Stimulated activated CD4-positive, alpha-beta T cell treated with anti-CD3 and anti-CD28 coated beads, Interleukin-4, amount 100 ng/mL, for 48 hours (primary cell): ENCODE data around the gene KISS1.
"Not testable (repeated sequence)": the region's sequence is repeated elsewhere in the genome, so short reads cannot be mapped to it uniquely, and the experiment has no call there.

Source experiments
- DNase-seq, 2 donors: peaks; one replicate each; pipeline ENCODE4 v3.0.0-alpha.2; 2020; ENCODE audit warnings: low read depth in 2 of 2

KISS1 gene

GRCh38 chr1:204196068-204196795 is at the start of gene KISS1:
TSS of gene KISS1 (minus strand) at chr1:204196491. CDS start at chr1:204192876, 3,615 bp downstream.
- no peak for DNase-seq

GRCh38 chr1:204242920-204243319 is 46.6 kb upstream of the KISS1 start:
- DNase-seq, result no peak

GRCh38 chr1:204241914-204242313 is 45.6 kb upstream of the KISS1 start:
- DNase-seq, result no peak

GRCh38 chr1:204241050-204241449 is 44.8 kb upstream of the KISS1 start:
- no peak for DNase-seq

- no peak for DNase-seq
These were observed 43.9 kb upstream of the KISS1 start for GRCh38 chr1:204240233-204240632.

- DNase-seq, result not testable (repeated sequence)
These were observed 43.1 kb upstream of the KISS1 start for GRCh38 chr1:204239401-204239800.

DNA sequence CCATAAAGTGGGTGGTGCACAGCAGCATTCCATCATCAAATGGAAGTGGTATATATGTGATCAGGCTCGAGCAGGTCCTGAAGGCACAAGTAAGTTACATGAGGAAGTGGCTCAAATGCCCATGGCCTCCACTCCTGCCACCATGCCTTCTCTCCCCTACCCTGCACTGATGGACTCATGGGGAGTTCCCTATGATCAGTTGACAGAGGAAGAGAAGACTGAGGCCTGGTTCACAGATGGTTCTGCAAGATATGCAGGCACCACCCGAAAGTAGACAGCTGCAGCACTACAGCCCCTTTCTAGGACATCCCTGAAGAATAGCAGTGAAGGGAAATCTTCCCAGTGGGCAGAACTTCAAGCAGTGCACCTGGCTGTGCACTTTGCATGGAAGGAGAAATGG is 42.2 kb upstream of the KISS1 start:
- not testable (repeated sequence) for DNase-seq

- DNase-seq, result not testable (repeated sequence)
These were observed 41.2 kb upstream of the KISS1 start for GRCh38 chr1:204237515-204237914.

- no peak for DNase-seq
These were observed 36.2 kb upstream of the KISS1 start for GRCh38 chr1:204232526-204232925.

GRCh38 chr1:204230211-204230610 is 33.9 kb upstream of the KISS1 start:
- no peak for DNase-seq

- DNase-seq, result no peak
These were observed 32.6 kb upstream of the KISS1 start for GRCh38 chr1:204228896-204229295.

GRCh38 chr1:204227996-204228785 is 31.9 kb upstream of the KISS1 start:
- no peak for DNase-seq

- no peak for DNase-seq
These were observed 31.1 kb upstream of the KISS1 start for GRCh38 chr1:204227351-204227750.

DNA sequence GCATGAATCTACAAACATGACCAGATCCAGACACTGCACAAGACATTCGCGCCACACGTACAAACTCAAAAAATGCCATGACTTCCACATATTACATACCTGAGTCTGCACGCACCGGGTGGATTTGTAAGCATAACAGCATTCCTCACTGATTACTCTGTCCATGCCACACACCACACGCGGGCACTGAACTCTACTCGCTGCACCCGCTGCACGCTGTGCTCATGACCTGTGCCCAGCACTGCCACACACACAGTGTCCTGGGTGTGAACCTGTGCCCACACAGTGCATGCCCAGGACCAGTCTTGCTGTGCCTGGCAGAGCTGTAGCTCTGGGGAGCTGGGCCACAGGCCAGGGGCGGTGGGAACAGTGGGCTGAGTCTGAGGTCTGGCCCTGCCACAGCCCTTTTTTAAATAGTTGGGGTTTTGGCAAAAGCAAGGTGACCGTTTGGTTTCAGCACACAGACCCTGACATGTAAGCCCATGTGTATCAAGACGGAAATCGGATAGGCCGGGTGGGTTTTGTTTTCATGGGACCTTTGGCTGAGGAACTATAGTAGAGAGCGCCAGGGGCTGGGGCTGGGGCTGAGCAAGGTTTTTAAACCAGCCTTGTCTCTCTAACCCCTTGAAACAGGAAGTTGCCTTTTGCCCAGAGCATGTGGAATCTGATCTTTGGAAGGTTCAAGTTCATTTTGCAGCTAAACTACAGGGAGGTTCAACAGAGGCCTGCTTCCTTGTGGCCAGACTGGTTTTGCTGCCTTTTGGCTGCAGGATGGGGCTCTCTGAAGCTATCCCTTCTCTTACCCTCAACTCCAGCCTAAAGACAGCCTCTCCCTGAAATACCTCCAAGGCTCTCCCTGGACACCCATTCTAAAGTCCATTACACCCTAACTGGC is 29.8 kb upstream of the KISS1 start:
- no peak for DNase-seq

DNA sequence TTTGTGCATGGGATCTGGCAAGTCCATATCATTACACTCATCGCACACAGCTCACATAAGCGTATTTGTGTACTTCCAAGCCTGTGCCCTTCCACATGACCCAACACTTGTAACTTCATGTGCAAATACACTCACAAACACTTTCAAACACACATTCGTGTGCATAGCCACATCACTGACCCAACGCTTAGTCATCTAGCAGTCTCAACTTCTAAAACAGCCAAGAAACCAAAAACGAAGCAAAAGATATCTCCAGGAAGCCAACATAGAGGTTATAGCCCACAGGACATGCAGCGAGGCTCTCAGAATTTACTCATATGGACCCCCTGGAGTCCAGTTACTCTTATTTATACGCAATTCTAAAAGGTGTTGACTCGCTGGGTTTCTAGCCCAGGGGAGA is 28.4 kb upstream of the KISS1 start:
- no peak for DNase-seq

DNA sequence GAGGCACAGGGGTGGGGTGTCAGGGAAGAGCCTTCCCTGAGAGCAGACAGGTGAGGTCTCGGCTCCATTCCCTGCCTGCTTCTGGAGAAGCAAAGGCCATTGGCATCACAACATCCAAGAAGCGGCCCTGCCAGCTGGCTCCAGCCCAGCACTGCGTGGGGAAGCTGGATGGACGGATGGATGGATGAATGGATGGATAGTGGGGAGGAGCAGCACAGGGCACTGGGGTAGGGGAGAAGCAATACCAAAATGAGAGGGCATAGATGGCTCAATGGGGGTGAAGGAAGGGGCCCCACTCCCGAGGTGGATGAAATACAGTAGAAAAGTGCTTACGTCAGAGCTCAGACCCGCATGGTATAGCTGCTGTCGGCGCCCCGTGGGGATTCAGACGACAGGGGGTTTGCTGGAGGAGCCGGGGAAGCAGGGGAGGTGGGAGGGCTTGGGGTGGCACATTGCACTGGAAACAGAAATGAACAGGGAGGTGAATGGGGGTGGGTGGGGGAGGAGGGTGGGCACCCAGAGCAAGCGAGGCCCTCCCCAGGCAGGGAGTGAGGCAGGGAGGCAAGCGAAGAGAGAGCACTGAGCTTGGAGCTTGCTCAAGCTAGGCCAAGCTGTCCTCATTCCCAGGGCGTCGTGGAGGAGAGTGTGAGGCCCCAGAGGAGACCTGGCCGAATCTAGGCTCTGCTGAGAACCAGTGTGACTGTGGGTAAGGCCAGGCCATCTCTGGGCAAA is 27.0 kb upstream of the KISS1 start:
- no peak for DNase-seq

DNA sequence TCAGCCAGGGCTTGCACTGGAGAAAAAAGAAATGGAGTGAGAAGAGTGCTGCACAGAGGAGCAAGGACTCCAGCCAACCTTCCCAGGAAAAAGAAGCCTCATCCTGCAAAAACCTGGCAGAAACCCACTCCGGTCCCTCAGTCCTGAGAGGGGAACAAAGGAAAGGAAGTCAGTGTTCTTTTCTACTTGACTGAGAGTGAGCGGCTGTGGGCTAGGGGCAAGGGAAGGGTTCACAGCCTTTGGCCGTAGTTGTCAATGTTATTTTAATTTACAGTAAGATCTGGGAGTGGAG is 26.4 kb upstream of the KISS1 start:
- DNase-seq, result no peak

- DNase-seq, result no peak
These were observed 25.9 kb upstream of the KISS1 start for GRCh38 chr1:204222006-204222763.

DNA sequence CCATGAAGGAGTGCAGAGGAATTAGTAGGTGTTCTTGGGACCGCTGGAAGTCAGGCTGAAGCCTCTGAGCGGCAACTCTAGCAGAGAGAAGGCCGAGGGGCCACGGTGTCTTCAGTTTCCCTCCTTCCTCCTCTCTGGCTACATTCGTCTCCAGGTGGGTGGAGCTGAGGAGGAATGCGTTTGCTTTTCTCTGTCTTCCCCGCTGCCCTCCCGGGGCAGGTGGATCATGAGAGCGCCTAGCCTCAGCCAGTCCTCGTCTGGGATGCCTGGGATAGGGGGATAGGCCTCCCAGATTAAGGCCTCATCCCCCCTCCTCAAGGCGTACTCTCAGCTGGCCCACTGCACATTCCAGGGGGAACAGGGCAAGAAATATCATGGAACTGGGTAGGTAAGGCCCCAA is 25.0 kb upstream of the KISS1 start:
- DNase-seq, result no peak

- no peak for DNase-seq
These were observed 23.8 kb upstream of the KISS1 start for GRCh38 chr1:204219971-204220616.
